OCI-LY3 (cell line): ENCODE measurements around the gene SC5D.

ENCODE experiments used
- CTCF ChIP-seq: fragments of 200-600, 300-600 bp; sonication (generic); IDR thresholded peaks from 2 replicates; pipeline ENCODE4 v1.5.1; 2014; ENCODE audit warnings: antibody characterized with exemption, low read length, low read depth
- EZH2phosphoT487 ChIP-seq: fragments of 200-600 bp; shearing (Covaris generic); IDR thresholded peaks from 2 replicates; pipeline ENCODE4 v1.6.1; 2018; ENCODE audit warnings: antibody characterized with exemption, mixed run types, low read depth

- TF ChIP-seq CTCF (no peak), EZH2phosphoT487 (no peak)
Observed at GRCh38 chr11:121329781-121330395, 37.3 kb downstream of the SC5D start.
